SK-N-SH (cell line): ENCODE measurements around the gene TIGIT. TPM values are rescaled to one million over a fixed set of nuclear protein-coding genes. Genes with fewer than 3 reads are reported as not detected.
"Not testable (repeated sequence)": the region's sequence is repeated elsewhere in the genome, so short reads cannot be mapped to it uniquely, and the experiment has no call there.

Experiments used
- CTCF ChIA-PET: fragments of 300-600, 350-600 bp; formaldehyde crosslinking; extraction: SDS; loops from one replicate; lab custom pipeline; 2021; lab: Yijun Ruan, JAX
- POLR2A ChIA-PET: fragments of 350-600 bp; sonication (Branson Sonifier 250); formaldehyde crosslinking; extraction: SDS; loops from one replicate; lab custom pipeline; 2020; ENCODE audit warnings: antibody characterized with exemption, inconsistent platforms; lab: Yijun Ruan, JAX
- DNase-seq: peaks from one replicate; pipeline ENCODE4 v3.0.0; 2012
- H2AFZ ChIP-seq: fragments of 200-600 bp; sonication (generic); 2 replicates; pipeline ENCODE4 v1.8.1; 2016; ENCODE audit warnings: antibody characterized with exemption, mild to moderate bottlenecking, low read depth
- H3F3A ChIP-seq: fragments of 200-600 bp; sonication (generic); replicated peaks from 2 replicates; pipeline ENCODE3; 2016; ENCODE audit warnings: antibody characterized with exemption, mild to moderate bottlenecking; ENCODE audit not compliant: insufficient read depth
- H3K27ac ChIP-seq, 2 experiments: fragments of 200-500 bp in 1 of 2; fragments of 200-600 bp in 1 of 2; sonication (Bioruptor generic) in 1 of 2; sonication (generic), shearing (Covaris generic) in 1 of 2; 2 replicates each; pipeline versions ENCODE4 v1.5.1 to v1.6.1; 2014 to 2016; ENCODE audit warnings: low read depth in 2 of 2, inconsistent platforms in 1 of 2, low read length in 1 of 2, mild to moderate bottlenecking in 1 of 2, mixed read lengths in 1 of 2
- H3K27me3 ChIP-seq: fragments of 200-600 bp; sonication (generic), shearing (Covaris generic); 2 replicates; pipeline ENCODE4 v1.6.1; 2016; ENCODE audit warnings: mixed run types; ENCODE audit not compliant: insufficient read depth
- H3K36me3 ChIP-seq, 2 experiments: fragments of 200-500 bp in 1 of 2; fragments of 200-600 bp in 1 of 2; sonication (Bioruptor generic) in 1 of 2; sonication (generic) in 1 of 2; replicated peaks in 1 of 2; 2 replicates each; pipeline versions ENCODE3 to v1.5.1; 2014 to 2016; ENCODE audit warnings: low read length in 1 of 2, mild to moderate bottlenecking in 1 of 2; ENCODE audit not compliant: insufficient read depth in 2 of 2, control insufficient read depth in 1 of 2
- H3K4me1 ChIP-seq, 2 experiments: fragments of 200-500 bp in 1 of 2; fragments of 200-600 bp in 1 of 2; sonication (Bioruptor generic) in 1 of 2; sonication (generic), shearing (Covaris generic) in 1 of 2; 2 replicates each; pipeline versions ENCODE4 v1.5.1 to v1.6.1; 2014 to 2016; ENCODE audit warnings: low read depth in 1 of 2, low read length in 1 of 2, mixed run types in 1 of 2; ENCODE audit not compliant: insufficient read depth in 2 of 2, control insufficient read depth in 1 of 2
- H3K4me2 ChIP-seq: fragments of 200-600 bp; sonication (generic), shearing (Covaris generic); 2 replicates; pipeline ENCODE4 v1.6.1; 2017; ENCODE audit warnings: mixed run types
- H3K4me3 ChIP-seq, 2 experiments: fragments of 200-500 bp in 1 of 2; fragments of 200-600 bp in 1 of 2; sonication (Bioruptor generic) in 1 of 2; sonication (generic), shearing (Covaris generic) in 1 of 2; 2 replicates each; pipeline versions ENCODE4 v1.5.1 to v1.8.1; 2014 to 2016; ENCODE audit warnings: low read depth in 2 of 2, inconsistent platforms in 1 of 2, low read length in 1 of 2, mild to moderate bottlenecking in 1 of 2, mixed read lengths in 1 of 2, moderate library complexity in 1 of 2
- H3K79me2 ChIP-seq: fragments of 200-600 bp; sonication (generic); 2 replicates; pipeline ENCODE4 v1.8.1; 2017; ENCODE audit warnings: mild to moderate bottlenecking; ENCODE audit not compliant: insufficient read depth
- H3K9ac ChIP-seq: fragments of 200-600 bp; sonication (generic); 2 replicates; pipeline ENCODE4 v1.6.1; 2017; ENCODE audit warnings: mixed run types
- H3K9me2 ChIP-seq: fragments of 200-600 bp; sonication (generic); 2 replicates; pipeline ENCODE4 v1.6.1; 2017; ENCODE audit warnings: mixed run types
- H3K9me3 ChIP-seq: fragments of 200-600 bp; sonication (generic); 2 replicates; pipeline ENCODE4 v1.6.1; 2017; ENCODE audit warnings: mixed run types, mild to moderate bottlenecking, moderate library complexity
- H4K20me1 ChIP-seq: fragments of 200-600 bp; sonication (generic); 2 replicates; pipeline ENCODE4 v1.6.1; 2017; ENCODE audit warnings: mild to moderate bottlenecking, mixed run types; ENCODE audit not compliant: insufficient read depth
- CHD2 ChIP-seq: fragments of 150-350 bp; IDR thresholded peaks from 2 replicates; pipeline ENCODE4 v1.6.1; 2018; ENCODE audit warnings: low read length; ENCODE audit not compliant: partially characterized antibody
- EP300 ChIP-seq, 2 experiments: IDR thresholded peaks; 2 replicates each; pipeline versions ENCODE4 v1.4.0 to v1.6.1; 2012; ENCODE audit warnings: borderline replicate concordance in 1 of 2, low read depth in 1 of 2, low read length in 1 of 2
- FOSL2 ChIP-seq: IDR thresholded peaks from 2 replicates; pipeline ENCODE4 v1.4.0; 2012; ENCODE audit warnings: low read depth, mild to moderate bottlenecking, moderate library complexity, borderline replicate concordance
- GATA2 ChIP-seq: sonication (generic); formaldehyde crosslinking; IDR thresholded peaks from 2 replicates; pipeline ENCODE4 v1.5.0; 2020; ENCODE audit warnings: mild to moderate bottlenecking, missing genetic modification reagents
- MAX ChIP-seq: IDR thresholded peaks from 2 replicates; pipeline ENCODE4 v1.4.0; 2012; ENCODE audit warnings: low read depth
- REST ChIP-seq: IDR thresholded peaks from 2 replicates; pipeline ENCODE4 v1.6.1; 2012; ENCODE audit warnings: mild to moderate bottlenecking, low read depth, low read length, moderate library complexity
- RXRA ChIP-seq: IDR thresholded peaks from 2 replicates; pipeline ENCODE4 v1.4.0; 2012; ENCODE audit warnings: low read depth, mild to moderate bottlenecking, borderline replicate concordance
- YY1 ChIP-seq: IDR thresholded peaks from 2 replicates; pipeline ENCODE4 v1.4.0; 2012; ENCODE audit warnings: low read depth, mild to moderate bottlenecking
- WGBS: methylation state at CpG from one replicate; pipeline ENCODE4 v1.1.6; 2017; ENCODE audit warnings: low lambda C conversion rate; 5-methylcytosine and 5-hydroxymethylcytosine counted together
- polyA plus RNA-seq, 3 experiments: library from polyadenylated mRNA; depleted of rRNA; stranded (reverse); fragments of >200 nt; gene quantifications; 2 replicates each; pipeline ENCODE4 v1.2.3, GENCODE V29; 2012

TIGIT gene
- polyA plus RNA-seq, 1 of the 3 experiments (the other 2 are of a cell fraction) = not detected

GRCh38 chr3:114272271-114272670 lies 21.6 kb upstream of the TIGIT start:
- Histone ChIP-seq H4K20me1 (no peaks in the 10 kb centered on the region), H3K79me2 (no peaks in the 10 kb centered on the region), H3K9ac (no peak overlapping the region), H3K4me3 (no peak overlapping the region), H3K4me1 (no peaks in the 10 kb centered on the region), H2AFZ (no peak overlapping the region), H3K27me3 (no peaks in the 10 kb centered on the region), H3F3A (no peaks in the 10 kb centered on the region), H3K36me3 (no peaks in the 10 kb centered on the region), H3K4me2 (no peak overlapping the region), H3K27ac (no peak overlapping the region), H3K9me2 (no peaks in the 10 kb centered on the region), H3K9me3 (no peaks in the 10 kb centered on the region)
- DNase-seq = no peak
- no peak for TF ChIP-seq EP300 (IDR thresholded peaks at IDR 0.05; ENCODE audit: borderline replicate concordance in 1 of 2, low read depth in 1 of 2, low read length in 1 of 2)
- ChIA-PET CTCF (interaction anchor here (1.0 kb wide), 1 partner anchor 19 kb away, joined by 4 read pairs; no protein-coding TSS in a partner anchor), POLR2A (no interaction called here)
- 0% methylated on average over 1 of the region's 1 CpG for WGBS

- Histone ChIP-seq H3K79me2 (no peaks in the 10 kb centered on the region), H3K36me3 (no peaks in the 10 kb centered on the region), H3K9me3 (no peaks in the 10 kb centered on the region), H3K9me2 (no peaks in the 10 kb centered on the region), H3K27ac (no peak overlapping the region), H3K27me3 (no peaks in the 10 kb centered on the region), H3K4me3 (no peak overlapping the region), H3K9ac (no peak overlapping the region), H3F3A (no peaks in the 10 kb centered on the region), H2AFZ (no peak overlapping the region), H3K4me1 (no peaks in the 10 kb centered on the region), H4K20me1 (no peaks in the 10 kb centered on the region), H3K4me2 (no peak overlapping the region)
- ChIA-PET CTCF (no interaction called here), POLR2A (no interaction called here)
- 17% methylated on average over 1 of the region's 1 CpG for WGBS
- DNase-seq = no peak
- TF ChIP-seq REST (no peak), FOSL2 (no peak), GATA2 (CRISPR knock-in tag) (no peak), CHD2 (no peak), EP300 (IDR thresholded peaks at IDR 0.05; ENCODE audit: borderline replicate concordance in 1 of 2, low read depth in 1 of 2, low read length in 1 of 2) (no peak), MAX (no peak), YY1 (no peak), RXRA (no peak)
Measured at GRCh38 chr3:114274929-114275328, 18.9 kb upstream of the TIGIT start.

GRCh38 chr3:114276856-114277255 lies 17.0 kb upstream of the TIGIT start:
- H3K79me2 ChIP-seq, POLR2A ChIA-PET, H3K9ac ChIP-seq, H3K9me3 ChIP-seq, H3K27ac ChIP-seq, H4K20me1 ChIP-seq, H3K4me3 ChIP-seq, H3F3A ChIP-seq, H3K36me3 ChIP-seq, H3K27me3 ChIP-seq, H2AFZ ChIP-seq, H3K9me2 ChIP-seq, DNase-seq, H3K4me1 ChIP-seq, CTCF ChIA-PET, H3K4me2 ChIP-seq: not testable (repeated sequence)
- WGBS = 78% methylated on average over 13 of the region's 26 CpGs
